Parathyroid adenoma (tissue), 2 donors: ENCODE measurements around the gene ARHGAP35.

Source experiments
- H2AFZ ChIP-seq: fragments of 300-600 bp; sonication (generic); one replicate; pipeline ENCODE4 v1.7.0; 2017; ENCODE audit warnings: antibody characterized with exemption, mild to moderate bottlenecking
- H3K27ac ChIP-seq: fragments of 300-600 bp; sonication (generic); one replicate; pipeline ENCODE4 v1.7.0; 2017
- H3K27me3 ChIP-seq: fragments of 300-600 bp; sonication (generic); one replicate; pipeline ENCODE4 v1.7.0; 2017; ENCODE audit warnings: low read length; ENCODE audit not compliant: control insufficient read depth, insufficient read depth
- H3K36me3 ChIP-seq: fragments of 300-600 bp; sonication (generic); one replicate; pipeline ENCODE4 v1.7.0; 2017; ENCODE audit warnings: low read length; ENCODE audit not compliant: control insufficient read depth, insufficient read depth
- H3K4me1 ChIP-seq: fragments of 300-600 bp; sonication (generic); one replicate; pipeline ENCODE4 v1.7.0; 2017; ENCODE audit warnings: control low read depth
- H3K4me2 ChIP-seq: fragments of 300-600 bp; sonication (generic); one replicate; pipeline ENCODE4 v1.7.0; 2017; ENCODE audit warnings: low read length
- H3K4me3 ChIP-seq: fragments of 300-600 bp; sonication (generic); one replicate; pipeline ENCODE4 v1.7.0; 2017; ENCODE audit warnings: low read depth, low read length
- H3K79me2 ChIP-seq: fragments of 300-600 bp; sonication (generic); one replicate; pipeline ENCODE4 v1.7.0; 2017; ENCODE audit warnings: control low read depth
- H3K9ac ChIP-seq: fragments of 300-600 bp; sonication (generic); one replicate; pipeline ENCODE4 v1.7.0; 2017; ENCODE audit warnings: mild to moderate bottlenecking
- H3K9me3 ChIP-seq: fragments of 300-600 bp; sonication (generic); one replicate; pipeline ENCODE4 v1.7.0; 2017; ENCODE audit warnings: low read length; ENCODE audit not compliant: control insufficient read depth
- CTCF ChIP-seq: fragments of 300-600 bp; sonication (generic); IDR thresholded peaks from one replicate; pipeline ENCODE4 v1.7.0; 2017; ENCODE audit warnings: antibody characterized with exemption, mild to moderate bottlenecking
- donor health status: primary hyperparathyroidism.

Gene ARHGAP35

GRCh38 chr19:46901701-46902401, 41.1 kb downstream of the ARHGAP35 start:
- no peak overlapping the region for H3K9ac ChIP-seq
- TF ChIP-seq CTCF: no peak
- no peak overlapping the region for H3K27ac ChIP-seq
- no peaks in the 10 kb centered on the region for H3K36me3 ChIP-seq
- H3K9me3 ChIP-seq: no peaks in the 10 kb centered on the region
- H3K27me3 ChIP-seq: no peaks in the 10 kb centered on the region
- H3K4me3 ChIP-seq: no peak overlapping the region
- peaks cover 36% of the 10 kb centered on the region for H3K4me1 ChIP-seq
- H2AFZ ChIP-seq: no peak overlapping the region
- no peak overlapping the region for H3K4me2 ChIP-seq
- H3K79me2 ChIP-seq: peaks cover 37% of the 10 kb centered on the region

GRCh38 chr19:46902402-46902766, 41.6 kb downstream of the ARHGAP35 start:
- TF ChIP-seq CTCF: no peak
- Histone ChIP-seq H3K27ac (no peak overlapping the region), H3K4me1 (peaks cover 36% of the 10 kb centered on the region)

DNA sequence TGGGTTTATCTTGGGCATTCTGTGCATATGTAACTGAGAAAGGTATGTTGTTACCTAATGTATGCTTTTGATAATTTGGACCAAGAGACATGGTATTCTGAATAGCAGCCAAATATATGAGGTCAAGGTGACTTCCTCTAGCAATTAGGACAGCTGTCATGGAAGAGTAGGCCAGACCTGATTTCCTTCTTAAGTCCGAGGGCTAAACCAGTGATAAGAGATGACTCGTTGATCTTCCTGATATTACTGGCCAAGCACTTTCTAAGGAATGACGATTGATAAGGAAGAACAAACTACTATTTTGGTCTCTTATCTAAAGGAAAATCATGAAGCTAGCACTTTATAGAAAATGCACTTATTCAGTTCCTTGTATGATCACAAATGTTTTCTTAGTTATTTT, 42.7 kb downstream of the ARHGAP35 start:
- no peaks in the 10 kb centered on the region for H3K36me3 ChIP-seq
- H3K9me3 ChIP-seq: no peaks in the 10 kb centered on the region
- no peak overlapping the region for H2AFZ ChIP-seq
- no peak for TF ChIP-seq CTCF
- peaks cover 39% of the 10 kb centered on the region for H3K4me1 ChIP-seq
- no peaks in the 10 kb centered on the region for H3K27me3 ChIP-seq
- peak overlapping the region; percentile 45 for H3K4me2 ChIP-seq
- no peak overlapping the region for H3K9ac ChIP-seq
- no peak overlapping the region for H3K4me3 ChIP-seq
- H3K79me2 ChIP-seq: peaks cover 39% of the 10 kb centered on the region
- peak overlapping the region; percentile 6 for H3K27ac ChIP-seq

More at GRCh38 chr19:46902402-46902766, 41.6 kb downstream of the ARHGAP35 start:
- H3K4me2 ChIP-seq: no peak overlapping the region
- H3K9ac ChIP-seq: no peak overlapping the region
- H3K36me3 ChIP-seq: no peaks in the 10 kb centered on the region
- H3K27me3 ChIP-seq: no peaks in the 10 kb centered on the region
- no peaks in the 10 kb centered on the region for H3K9me3 ChIP-seq
- H3K79me2 ChIP-seq: peaks cover 35% of the 10 kb centered on the region
- H2AFZ ChIP-seq: no peak overlapping the region
- H3K4me3 ChIP-seq: no peak overlapping the region

- H2AFZ ChIP-seq: no peak overlapping the region
- H3K27ac ChIP-seq: peak overlapping the region; percentile 6
- H3K4me3 ChIP-seq: no peak overlapping the region
- H3K4me2 ChIP-seq: peak overlapping the region; percentile 45
- H3K36me3 ChIP-seq: no peaks in the 10 kb centered on the region
- no peaks in the 10 kb centered on the region for H3K9me3 ChIP-seq
- no peak for TF ChIP-seq CTCF
- H3K9ac ChIP-seq: no peak overlapping the region
- peaks cover 41% of the 10 kb centered on the region for H3K4me1 ChIP-seq
- no peaks in the 10 kb centered on the region for H3K27me3 ChIP-seq
- H3K79me2 ChIP-seq: peaks cover 42% of the 10 kb centered on the region
Observed at GRCh38 chr19:46904114-46905060, 43.6 kb downstream of the ARHGAP35 start.
